22Rv1 (cell line): ENCODE measurements around the gene CIROP.

Experiments used
- CTCF ChIP-seq: fragments of 450-650 bp; IDR thresholded peaks from 2 replicates; pipeline ENCODE4 v1.5.1; 2017; ENCODE audit warnings: mild to moderate bottlenecking
- ZFX ChIP-seq: fragments of 450-650 bp; IDR thresholded peaks from 2 replicates; pipeline ENCODE4 v1.6.1; 2017; ENCODE audit warnings: antibody characterized with exemption, borderline replicate concordance

DNA sequence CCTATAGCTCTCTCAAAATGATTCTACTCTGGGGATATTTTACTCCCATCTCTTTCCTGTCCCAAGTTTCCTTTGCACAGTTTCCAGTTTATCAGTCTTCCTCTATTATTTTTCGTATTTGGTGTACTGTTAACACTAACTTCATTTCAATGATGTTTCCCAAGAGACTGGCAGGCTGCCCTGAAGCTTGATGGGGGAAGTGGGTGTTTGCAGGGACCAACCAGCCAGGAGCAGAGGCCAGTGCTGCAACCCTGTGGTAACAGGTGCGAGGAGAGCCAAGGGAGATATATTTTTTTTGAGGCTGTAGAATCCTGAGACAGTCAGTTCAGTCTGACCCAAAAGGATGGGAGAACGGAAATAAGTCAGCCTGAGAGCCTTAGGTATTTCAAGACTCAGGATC is 26.1 kb upstream of the CIROP start:
- TF ChIP-seq CTCF (no peak), ZFX (no peak)
